Measurements from ENCODE around the gene C1orf226.
"Not testable (repeated sequence)": the region's sequence is repeated elsewhere in the genome, so short reads cannot be mapped to it uniquely, and the experiment has no call there.

The C1orf226 gene, protein sequence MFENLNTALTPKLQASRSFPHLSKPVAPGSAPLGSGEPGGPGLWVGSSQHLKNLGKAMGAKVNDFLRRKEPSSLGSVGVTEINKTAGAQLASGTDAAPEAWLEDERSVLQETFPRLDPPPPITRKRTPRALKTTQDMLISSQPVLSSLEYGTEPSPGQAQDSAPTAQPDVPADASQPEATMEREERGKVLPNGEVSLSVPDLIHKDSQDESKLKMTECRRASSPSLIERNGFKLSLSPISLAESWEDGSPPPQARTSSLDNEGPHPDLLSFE

DNA sequence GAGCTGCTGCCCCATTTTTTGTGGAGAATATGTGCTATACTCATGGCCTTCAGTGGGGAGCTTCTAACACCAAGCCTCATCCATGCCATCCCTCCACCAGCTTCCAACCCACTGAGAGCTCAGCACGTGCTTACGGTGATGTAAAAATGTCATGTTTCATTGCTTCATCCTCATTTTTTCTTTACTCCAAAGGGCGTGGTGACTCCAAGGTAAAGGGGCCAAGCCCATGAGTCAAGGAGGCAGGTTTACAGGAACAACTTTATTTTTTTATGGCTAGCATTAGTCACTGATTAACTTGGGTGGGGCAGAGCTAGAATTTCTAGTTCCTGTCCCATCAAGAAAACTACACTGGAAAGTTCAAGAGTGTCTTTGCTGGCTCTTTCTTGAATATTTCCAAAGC lies at the start of gene C1orf226:
Gene C1orf226 (plus strand): TSS at position 346 of the 400 bp plus-strand sequence. CDS start 174 bp downstream, outside the sequence.
- in situ Hi-C loops (cut with MboI; ENCODE audit: low sequenced_read_pairs), result no loop called here

DNA sequence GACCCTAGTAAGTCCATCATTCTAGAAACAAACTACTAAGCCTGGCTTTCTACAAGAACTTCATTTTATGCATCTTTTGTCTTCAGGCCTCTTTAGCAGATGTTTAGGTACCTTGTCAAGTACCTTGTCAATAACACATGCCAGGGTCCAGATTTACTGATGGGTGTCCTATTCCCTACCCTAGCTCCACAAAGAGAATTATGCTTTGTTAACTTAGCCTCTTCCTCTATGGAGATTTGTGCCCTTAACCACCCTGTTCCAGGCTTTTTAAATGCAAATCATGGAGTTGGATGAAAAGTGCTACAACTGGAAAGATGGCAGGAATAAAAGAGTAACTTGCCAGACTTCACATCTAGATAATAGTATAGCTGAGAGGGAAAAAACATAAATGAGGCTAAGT lies 47.5 kb upstream of the C1orf226 start:
- in situ Hi-C loops (cut with MboI; ENCODE audit: low sequenced_read_pairs), result no loop called here

DNA sequence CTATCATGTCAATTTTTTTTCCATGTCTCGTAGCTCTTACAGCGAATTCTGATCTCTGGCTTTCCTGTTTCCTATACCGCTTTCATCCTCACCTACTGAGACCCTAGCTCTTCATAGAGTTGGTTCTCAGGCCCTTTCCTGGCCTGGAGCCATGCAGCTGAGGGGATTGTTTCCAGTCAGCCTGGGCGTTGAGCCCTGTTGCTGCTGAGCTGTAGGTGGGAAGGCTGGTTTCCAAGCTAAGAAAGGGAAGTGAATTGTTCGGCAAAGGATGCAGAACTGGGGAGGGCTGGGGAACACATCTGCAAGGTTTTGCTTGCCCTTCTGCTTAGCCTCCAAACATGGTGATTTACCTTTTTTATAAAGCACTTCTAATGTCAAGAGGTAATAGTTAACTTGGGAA lies 46.4 kb upstream of the C1orf226 start:
- in situ Hi-C loops (cut with MboI; ENCODE audit: low sequenced_read_pairs), result no loop called here

DNA sequence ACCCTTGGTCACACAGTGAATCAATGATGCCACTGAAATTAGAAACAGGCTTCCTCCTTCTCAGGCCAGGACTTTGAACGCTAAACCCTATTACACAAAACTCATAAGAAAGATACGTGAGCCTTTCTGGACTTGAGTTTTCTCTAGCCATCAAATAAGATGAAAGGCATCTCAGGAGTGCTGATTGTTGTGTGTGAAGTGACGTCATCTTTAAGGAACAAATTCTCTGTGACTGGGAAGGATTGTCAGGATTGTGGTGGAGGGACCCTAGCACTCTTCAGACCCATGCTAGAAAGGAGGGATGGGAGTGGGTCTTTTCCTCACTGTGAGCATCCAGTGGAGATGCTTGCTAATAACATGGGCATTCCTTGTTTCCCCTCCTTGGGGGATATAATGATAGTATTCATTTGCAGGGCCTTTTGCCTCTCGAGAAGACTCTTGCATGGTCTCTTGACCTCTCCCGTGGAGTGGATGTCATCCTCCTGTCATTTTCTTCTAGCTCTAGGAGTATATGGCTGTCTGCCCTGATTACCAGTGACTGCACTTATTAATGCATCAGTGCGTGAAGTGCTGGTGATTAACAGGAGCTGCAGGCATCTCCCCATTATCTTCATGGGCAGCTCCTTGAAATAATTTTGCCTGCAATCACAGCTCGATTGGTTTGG lies 44.8 kb upstream of the C1orf226 start:
- in situ Hi-C loops (cut with MboI; ENCODE audit: low sequenced_read_pairs), result no loop called here

DNA sequence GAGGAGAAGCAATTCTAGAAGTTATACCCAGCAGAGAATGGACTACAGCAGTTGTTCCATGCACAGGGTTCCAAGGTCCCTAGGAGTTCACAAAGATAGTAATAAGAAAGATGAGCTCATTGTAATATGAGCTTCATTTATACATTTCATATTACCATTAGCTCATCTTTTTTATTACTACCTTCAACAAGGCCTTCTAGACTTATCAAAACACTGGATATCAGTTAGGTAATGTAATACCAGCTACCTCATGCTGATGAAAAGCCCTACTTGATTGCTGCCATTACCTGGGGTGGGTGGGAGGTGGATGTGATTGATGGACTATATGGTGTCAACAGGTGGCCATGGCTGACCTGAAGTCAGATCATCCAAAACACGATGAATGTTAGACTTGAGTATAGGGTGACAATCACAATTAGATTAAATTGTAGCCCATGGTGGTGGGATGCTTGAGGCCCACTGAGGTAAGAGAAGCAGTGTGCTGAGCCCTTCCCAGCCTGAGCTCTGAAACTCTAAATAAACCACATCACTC lies 39.0 kb upstream of the C1orf226 start:
- in situ Hi-C loops (cut with MboI; ENCODE audit: low sequenced_read_pairs), result no loop called here

DNA sequence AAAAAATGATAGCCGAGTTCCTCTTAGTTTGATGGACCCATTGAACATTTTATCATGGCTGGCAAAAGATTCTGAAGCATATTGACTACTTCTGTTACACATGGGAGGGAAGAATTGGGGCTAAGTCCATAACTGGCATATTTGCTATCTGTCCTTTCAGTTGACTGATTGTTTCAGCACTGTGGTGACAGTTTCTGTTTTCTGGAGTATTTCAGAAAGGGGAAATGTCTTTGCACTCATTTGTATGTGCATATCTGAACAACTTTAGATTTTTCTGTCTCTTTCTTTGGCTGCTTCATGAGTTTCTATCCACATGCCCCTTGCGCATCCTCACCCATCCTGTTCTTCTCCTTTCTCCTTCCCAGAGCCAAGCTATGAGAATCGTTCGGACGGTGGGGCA lies 38.1 kb upstream of the C1orf226 start:
- in situ Hi-C loops (cut with MboI; ENCODE audit: low sequenced_read_pairs), result no loop called here

DNA sequence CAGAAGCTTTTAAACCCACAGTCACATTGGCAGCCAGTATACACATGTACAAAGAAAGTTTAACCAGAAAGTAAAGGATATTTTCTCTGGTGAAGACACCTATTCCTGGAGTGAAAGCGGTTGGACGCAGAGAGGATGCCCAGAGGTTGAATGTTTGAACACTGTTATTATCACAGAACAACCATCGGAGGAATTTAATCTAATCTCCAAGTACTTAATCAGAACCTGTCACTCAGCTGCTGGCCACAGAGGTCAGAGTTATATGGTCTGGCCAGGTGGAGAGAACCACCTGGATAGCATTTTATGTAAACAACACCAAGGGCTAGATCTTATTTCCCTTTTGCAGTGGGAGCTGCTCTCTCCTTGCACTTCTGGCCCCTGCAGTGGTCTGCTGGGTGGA lies 34.2 kb upstream of the C1orf226 start:
- in situ Hi-C loops (cut with MboI; ENCODE audit: low sequenced_read_pairs), result no loop called here

DNA sequence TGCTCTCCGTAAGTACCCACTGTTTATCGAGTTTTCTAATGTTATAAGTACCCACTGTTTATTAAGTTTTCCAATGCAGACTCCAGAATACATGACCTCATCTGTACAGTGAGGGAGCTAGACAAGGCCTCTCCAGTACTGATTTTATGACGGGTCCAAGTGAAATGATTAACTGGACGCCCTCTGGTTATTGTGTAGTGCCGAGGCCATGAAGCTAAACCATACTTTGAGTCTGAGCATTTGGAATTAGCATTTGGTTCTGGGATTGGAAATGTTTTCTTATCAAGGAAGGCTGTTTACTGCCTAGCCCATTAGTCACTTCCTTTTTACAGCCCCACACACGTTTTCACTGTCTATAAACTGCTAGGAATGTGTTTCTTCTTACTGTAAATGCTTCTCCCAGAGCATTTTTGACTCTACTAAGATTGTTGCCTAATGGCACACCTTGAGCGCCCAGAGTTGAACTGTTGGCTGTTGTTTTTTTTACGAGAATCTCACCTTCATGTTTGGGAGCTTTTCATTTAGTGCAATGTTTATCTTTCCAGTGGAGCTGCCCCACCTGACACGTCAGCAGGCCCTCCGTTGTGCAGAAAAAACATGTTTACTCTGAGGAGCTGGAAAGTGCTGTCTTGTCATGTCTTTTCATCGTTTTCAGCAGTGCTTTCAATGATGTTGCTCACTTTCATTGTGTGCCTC lies 31.7 kb upstream of the C1orf226 start:
- in situ Hi-C loops (cut with MboI; ENCODE audit: low sequenced_read_pairs), result no loop called here

DNA sequence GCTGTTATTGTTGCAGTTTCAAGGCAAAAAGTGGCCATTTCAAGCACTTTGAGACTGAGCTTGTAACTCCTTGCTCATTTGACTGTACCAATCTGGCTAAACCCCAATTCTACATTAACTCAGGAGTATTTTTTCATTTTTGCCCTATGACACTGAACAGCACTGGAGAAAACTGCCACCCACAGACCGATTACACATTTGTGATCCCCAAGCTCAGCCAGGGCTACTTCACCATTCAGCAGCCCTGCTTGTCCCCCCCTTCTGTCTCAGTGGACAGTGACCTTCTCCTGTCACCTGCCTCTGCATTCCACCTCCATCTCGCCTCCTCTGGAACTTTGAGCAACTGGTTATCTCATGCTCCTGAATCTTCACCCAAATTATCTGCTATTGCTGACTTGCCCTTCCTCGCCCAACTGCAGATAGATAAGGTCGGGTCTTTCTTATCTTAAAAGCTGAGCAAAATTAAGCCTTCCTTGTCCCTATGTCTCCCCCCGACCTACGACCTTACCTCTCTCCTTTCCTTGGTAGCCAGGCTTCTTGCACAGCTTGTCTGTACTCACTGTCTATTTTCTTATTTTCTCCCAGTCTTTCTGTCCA lies 30.2 kb upstream of the C1orf226 start:
- in situ Hi-C loops (cut with MboI; ENCODE audit: low sequenced_read_pairs), result no loop called here

DNA sequence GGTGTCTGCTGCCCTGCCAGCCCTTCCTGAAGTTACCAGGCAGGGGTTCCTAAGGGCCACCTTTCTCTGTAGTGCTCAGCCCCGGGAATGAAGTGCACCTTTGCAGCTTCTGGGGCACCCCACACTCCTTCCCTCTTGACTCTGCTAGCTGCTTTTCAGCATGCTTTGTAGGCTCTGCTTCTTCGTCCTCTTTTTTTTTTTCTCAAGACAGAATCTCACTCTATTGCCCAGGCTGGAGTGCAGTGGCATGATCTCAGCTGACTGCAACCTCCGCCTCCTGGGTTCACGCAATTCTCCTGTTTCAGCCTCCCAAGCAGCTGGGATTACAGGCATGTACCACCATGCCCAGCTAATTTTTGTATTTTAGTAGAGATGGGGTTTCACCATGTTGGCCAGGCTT lies 29.7 kb upstream of the C1orf226 start:
- in situ Hi-C loops (cut with MboI; ENCODE audit: low sequenced_read_pairs), result not testable (repeated sequence)

DNA sequence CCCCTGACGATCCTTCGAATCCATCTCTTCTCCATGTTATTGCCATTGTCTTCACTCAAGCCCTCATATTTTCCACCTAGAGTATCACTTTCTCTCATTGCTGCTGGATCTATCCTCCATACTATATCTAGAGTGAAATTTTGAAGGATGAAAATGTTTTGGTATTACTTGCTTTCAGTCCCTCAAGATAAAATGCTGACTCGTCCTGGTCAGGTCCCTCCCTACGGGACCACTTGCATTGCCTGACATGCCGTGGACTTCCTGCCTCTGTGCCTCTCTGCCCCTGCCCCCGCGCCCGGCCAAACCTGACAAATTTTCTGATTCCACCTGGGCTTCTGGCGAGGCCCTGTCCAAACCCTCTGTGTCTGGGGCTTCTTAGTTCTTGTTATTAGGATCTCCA lies 28.4 kb upstream of the C1orf226 start:
- in situ Hi-C loops (cut with MboI; ENCODE audit: low sequenced_read_pairs), result no loop called here

DNA sequence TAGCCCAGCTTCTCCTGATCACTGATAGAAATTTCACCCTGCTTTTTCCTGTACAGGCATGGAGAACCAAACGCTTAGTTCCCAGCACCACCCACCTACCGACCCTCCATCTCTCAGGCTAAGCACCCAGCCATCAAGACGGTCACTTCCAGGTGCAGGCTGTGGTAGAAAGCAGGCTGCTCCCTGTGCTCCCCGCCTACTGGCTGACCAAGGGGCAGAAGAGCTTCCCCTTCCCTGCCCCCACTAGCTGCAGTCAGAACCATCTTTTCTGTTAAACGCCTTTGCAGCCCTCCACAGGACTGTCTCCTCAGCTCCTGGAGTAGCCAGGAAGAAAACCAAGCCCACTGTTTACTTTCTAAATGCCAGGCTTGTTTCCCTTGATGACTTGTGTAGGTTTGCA lies 27.8 kb upstream of the C1orf226 start:
- in situ Hi-C loops (cut with MboI; ENCODE audit: low sequenced_read_pairs), result no loop called here

DNA sequence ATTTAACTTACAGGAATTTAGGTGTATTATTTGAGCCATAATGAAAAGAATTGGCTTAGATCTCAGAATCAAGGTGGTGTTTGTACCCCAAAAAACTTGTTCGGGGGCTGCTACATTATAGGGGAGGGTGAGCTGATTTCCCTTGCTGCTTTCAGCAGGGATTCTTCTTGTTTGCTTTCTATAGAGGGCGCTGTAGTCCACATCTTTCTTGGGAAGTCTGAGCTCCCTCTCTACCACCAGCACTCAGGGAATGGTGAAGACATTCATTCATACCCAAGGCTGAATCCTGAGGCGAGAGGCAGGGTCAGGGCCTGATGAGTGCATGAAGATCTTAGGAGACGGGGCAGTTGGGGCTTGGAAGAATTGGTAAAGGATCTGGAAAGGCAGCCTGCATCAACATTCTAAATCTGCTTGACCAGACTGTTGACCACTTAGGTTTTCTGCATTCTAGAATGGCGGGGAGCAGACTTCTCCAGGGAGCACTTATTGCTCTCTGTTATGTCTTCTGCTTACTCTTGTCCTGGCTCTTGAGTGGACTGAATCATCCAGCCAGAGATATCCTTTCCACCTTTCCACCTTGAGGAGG lies 23.8 kb upstream of the C1orf226 start:
- in situ Hi-C loops (cut with MboI; ENCODE audit: low sequenced_read_pairs), result no loop called here

DNA sequence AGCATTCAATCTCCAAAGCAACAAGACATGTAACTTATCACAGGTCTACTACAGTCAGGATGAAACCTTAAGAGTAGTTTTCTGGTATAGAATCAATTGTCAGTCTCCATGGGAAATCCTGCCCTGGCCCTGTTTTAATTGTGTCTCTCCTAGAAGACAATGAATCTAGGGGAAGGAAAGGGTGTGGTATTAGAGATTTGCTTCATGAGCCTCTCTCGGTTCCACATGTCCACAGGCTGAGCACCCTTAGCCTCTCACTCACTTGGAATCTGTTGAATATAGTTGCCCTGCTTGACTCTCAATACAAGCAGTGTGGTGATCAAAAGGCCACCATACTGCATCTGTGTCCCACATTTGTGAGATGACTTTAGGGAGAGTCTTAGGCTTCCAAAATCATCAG lies 22.6 kb upstream of the C1orf226 start:
- in situ Hi-C loops (cut with MboI; ENCODE audit: low sequenced_read_pairs), result no loop called here

DNA sequence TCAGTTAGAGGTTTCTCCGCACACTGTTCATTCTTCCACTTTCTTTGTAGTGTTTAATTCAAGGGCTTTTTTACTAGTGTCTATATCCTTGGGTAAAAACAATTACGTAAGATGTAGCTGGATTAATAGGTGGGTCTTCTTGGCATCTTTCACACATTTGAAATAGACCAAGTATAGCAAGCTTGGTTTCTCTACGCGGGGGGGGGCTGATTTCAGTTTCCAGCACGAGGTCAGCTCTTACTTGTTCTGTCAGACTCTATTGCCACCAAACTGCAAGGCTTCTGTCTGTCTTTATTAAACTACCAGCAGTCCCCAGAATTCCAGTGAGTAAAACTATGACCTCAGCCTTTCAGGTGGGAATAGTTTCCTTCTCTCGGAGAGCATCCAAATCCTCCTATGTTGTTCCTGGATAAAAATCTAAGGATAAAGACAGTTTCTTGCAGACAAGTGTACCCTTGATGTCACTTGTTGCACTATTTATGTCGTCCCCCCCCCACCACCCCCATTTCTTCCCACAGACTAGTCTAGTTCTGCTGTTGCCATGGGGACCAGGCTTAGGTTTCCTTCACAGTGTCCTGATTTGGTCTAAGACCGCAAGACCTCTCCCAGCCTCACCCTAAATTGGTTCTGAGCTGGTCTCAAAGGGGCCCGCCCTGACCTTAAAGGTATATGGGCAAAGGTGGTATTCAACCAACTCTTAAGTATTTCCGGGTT lies 21.8 kb upstream of the C1orf226 start:
- in situ Hi-C loops (cut with MboI; ENCODE audit: low sequenced_read_pairs), result no loop called here

DNA sequence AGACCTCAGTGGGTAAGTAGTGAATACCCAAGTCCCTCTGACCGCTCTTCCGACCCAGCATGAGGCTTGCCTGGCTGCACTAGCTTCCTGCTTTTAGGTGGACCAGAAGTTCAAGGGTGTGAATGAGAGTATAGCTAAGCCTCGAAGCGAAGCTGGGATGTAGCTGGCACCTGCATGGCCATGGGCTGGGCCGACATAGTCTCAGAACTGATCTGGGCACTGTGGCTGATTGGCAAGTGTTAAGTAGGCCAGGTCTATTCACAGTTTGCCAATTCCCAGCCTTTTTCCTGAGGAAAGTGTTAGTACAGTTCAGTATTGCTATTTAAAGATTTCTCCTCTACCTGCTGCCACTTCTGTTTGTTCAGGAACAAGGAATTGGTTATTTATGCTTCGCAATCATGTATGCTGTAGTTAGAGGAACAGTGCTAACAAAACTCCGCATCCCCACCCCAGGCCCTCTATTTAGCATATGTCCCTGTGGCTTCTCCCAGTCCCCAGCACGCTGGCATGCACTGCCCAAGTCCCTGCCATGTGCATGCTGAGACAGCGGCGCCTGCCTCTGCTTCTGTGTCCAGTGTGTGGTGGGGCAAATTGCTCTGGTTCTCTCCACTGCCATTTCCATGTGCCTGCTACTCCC lies 21.2 kb upstream of the C1orf226 start:
- in situ Hi-C loops (cut with MboI; ENCODE audit: low sequenced_read_pairs), result no loop called here

DNA sequence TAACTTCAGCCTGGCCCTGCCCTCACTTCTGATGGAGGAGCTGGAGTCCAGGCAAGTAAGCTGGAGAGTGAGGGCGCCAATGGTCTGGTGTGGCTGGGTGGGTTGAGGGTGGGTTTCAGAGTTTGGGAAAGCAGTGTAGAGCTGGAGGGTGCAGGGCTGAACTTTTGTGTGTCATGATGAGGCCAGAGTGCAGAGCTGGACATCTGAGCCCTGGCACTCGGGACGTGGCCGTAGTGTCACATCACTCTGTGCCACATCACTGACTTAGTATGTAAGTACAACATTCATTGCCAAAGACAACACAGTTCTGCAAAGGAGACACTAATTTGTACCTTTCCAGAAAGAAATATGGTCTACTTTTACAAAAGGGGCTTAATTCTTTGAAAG lies 20.7 kb upstream of the C1orf226 start:
- in situ Hi-C loops (cut with MboI; ENCODE audit: low sequenced_read_pairs), result no loop called here

DNA sequence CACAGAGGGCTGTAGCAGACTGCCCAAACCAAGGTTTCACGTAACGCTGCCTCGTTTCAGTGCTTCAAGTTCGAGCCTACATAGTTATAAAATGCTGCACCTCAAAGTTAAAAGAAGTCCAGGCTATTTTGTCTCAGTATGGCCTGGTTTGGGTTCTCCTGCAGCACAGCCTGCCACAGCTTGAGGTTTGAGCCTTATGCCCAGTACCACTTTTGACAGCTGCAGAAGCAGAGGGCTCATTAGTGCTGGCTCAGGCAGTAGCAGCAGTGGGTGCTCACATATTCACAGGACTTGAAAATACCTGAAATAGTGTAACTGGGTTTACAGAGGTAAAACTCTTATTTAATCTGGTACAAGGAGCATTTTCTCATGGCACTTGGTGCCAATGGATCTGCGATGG lies 20.2 kb upstream of the C1orf226 start:
- in situ Hi-C loops (cut with MboI; ENCODE audit: low sequenced_read_pairs), result no loop called here

DNA sequence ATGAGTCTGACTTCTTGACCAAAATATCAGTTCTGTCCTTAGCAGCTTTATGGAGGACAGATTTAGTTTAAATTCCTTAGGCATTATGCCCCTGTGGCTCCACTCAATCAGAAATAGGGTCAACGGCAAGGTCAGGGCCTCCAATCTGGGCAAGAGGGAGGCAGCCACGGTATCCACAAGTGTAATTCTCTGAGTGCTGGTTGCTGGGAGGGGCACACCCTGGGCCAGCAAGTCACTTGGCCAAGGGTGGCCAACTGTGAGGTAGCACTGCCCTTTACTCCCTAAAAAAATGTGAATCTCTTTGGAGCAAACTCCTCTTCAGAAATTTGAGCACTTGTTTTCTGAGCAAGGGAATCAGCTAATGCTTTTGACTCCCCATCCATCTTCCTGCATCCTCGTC lies 17.7 kb upstream of the C1orf226 start:
- in situ Hi-C loops (cut with MboI; ENCODE audit: low sequenced_read_pairs), result no loop called here

DNA sequence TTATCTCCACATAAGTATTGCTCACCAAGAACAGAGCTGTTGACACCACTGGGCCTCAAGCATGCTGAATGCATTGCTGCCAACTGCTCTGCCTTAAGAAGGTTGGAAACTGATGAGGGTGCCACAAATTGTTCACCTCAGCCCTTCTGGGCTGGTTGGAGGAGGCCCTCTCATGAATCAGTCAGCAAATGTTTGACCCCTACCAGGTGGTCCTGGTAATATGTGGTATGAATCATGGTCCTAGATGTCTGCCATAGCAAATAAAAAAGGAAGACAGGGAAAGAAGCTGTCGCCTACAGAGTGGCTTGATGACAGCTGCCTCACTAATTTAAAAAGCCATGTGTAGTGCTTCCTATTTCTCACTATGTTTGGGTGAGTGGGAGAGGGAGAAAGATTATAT lies 17.0 kb upstream of the C1orf226 start:
- in situ Hi-C loops (cut with MboI; ENCODE audit: low sequenced_read_pairs), result no loop called here

Measured in HL-60/S4 treated with phorbol 12-myristate 13-acetate at 8.2 ng/mL for 4 days and 3 days (cell line).